KMS-11 (cell line): ENCODE data around the gene MAP7D3.
"Not testable (repeated sequence)": the region's sequence is repeated elsewhere in the genome, so short reads cannot be mapped to it uniquely, and the experiment has no call there.

Source experiments
- H2AFZ ChIP-seq: fragments of 200-600 bp; sonication (generic); 2 replicates; pipeline ENCODE4 v1.6.1; 2016; ENCODE audit warnings: antibody characterized with exemption, mixed run types, low read depth
- H3K27ac ChIP-seq: fragments of 200-600 bp; sonication (generic); 2 replicates; pipeline ENCODE4 v1.6.1; 2016; ENCODE audit warnings: mild to moderate bottlenecking, mixed run types
- H3K27me3 ChIP-seq: fragments of 200-600 bp; sonication (generic); 2 replicates; pipeline ENCODE4 v1.6.1; 2017; ENCODE audit warnings: mild to moderate bottlenecking, low read depth, mixed run types, moderate library complexity; ENCODE audit not compliant: insufficient read depth
- H3K36me3 ChIP-seq: fragments of 200-600 bp; sonication (generic); 2 replicates; pipeline ENCODE4 v1.6.1; 2017; ENCODE audit warnings: mild to moderate bottlenecking, mixed run types; ENCODE audit not compliant: insufficient read depth
- H3K4me1 ChIP-seq: fragments of 200-600 bp; sonication (generic); 2 replicates; pipeline ENCODE4 v1.6.1; 2016; ENCODE audit warnings: mild to moderate bottlenecking, low read depth, mixed run types; ENCODE audit not compliant: poor library complexity, severe bottlenecking
- H3K4me2 ChIP-seq: fragments of 200-600 bp; sonication (generic); 2 replicates; pipeline ENCODE4 v1.7.0; 2016; ENCODE audit warnings: mild to moderate bottlenecking, mixed run types
- H3K4me3 ChIP-seq: fragments of 200-600 bp; sonication (generic); IDR thresholded peaks from 2 replicates; pipeline ENCODE4 v1.6.1; 2017; ENCODE audit warnings: low read depth, low read length, mixed read lengths; ENCODE audit not compliant: insufficient read depth
- H3K79me2 ChIP-seq: fragments of 200-600 bp; sonication (generic); 2 replicates; pipeline ENCODE4 v1.6.1; 2016; ENCODE audit warnings: low read depth, mixed run types; ENCODE audit not compliant: insufficient read depth
- H3K9ac ChIP-seq: fragments of 200-600 bp; sonication (generic); 2 replicates; pipeline ENCODE4 v1.6.1; 2016; ENCODE audit warnings: mild to moderate bottlenecking, mixed run types
- H4K20me1 ChIP-seq: fragments of 200-600 bp; sonication (generic); 2 replicates; pipeline ENCODE4 v1.6.1; 2016; ENCODE audit warnings: mild to moderate bottlenecking, mixed run types; ENCODE audit not compliant: insufficient read depth
- TF ChIP-seq, protein P1 (sequence below): fragments of 200-600 bp; sonication (generic); conservative IDR thresholded peaks from 2 replicates; pipeline ENCODE4 v1.6.1; 2017; ENCODE audit warnings: low read depth, mild to moderate bottlenecking, antibody characterized with exemption, low read length, moderate library complexity, mixed read lengths

The MAP7D3 gene

GRCh38 chrX:136168929-136169735, 82.1 kb downstream of the MAP7D3 start:
- no peak overlapping the region for H3K27ac ChIP-seq
- H3K79me2 ChIP-seq = no peaks in the 10 kb centered on the region
- no peak overlapping the region for H3K4me3 ChIP-seq
- no peaks in the 10 kb centered on the region for H4K20me1 ChIP-seq
- no peaks in the 10 kb centered on the region for H3K27me3 ChIP-seq
- no peak overlapping the region for H3K4me2 ChIP-seq
- no peaks in the 10 kb centered on the region for H3K36me3 ChIP-seq
- TF ChIP-seq, protein P1, sequence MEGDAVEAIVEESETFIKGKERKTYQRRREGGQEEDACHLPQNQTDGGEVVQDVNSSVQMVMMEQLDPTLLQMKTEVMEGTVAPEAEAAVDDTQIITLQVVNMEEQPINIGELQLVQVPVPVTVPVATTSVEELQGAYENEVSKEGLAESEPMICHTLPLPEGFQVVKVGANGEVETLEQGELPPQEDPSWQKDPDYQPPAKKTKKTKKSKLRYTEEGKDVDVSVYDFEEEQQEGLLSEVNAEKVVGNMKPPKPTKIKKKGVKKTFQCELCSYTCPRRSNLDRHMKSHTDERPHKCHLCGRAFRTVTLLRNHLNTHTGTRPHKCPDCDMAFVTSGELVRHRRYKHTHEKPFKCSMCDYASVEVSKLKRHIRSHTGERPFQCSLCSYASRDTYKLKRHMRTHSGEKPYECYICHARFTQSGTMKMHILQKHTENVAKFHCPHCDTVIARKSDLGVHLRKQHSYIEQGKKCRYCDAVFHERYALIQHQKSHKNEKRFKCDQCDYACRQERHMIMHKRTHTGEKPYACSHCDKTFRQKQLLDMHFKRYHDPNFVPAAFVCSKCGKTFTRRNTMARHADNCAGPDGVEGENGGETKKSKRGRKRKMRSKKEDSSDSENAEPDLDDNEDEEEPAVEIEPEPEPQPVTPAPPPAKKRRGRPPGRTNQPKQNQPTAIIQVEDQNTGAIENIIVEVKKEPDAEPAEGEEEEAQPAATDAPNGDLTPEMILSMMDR = no peak
- H3K9ac ChIP-seq = no peak overlapping the region
- H2AFZ ChIP-seq = no peak overlapping the region
- no peaks in the 10 kb centered on the region for H3K4me1 ChIP-seq

DNA sequence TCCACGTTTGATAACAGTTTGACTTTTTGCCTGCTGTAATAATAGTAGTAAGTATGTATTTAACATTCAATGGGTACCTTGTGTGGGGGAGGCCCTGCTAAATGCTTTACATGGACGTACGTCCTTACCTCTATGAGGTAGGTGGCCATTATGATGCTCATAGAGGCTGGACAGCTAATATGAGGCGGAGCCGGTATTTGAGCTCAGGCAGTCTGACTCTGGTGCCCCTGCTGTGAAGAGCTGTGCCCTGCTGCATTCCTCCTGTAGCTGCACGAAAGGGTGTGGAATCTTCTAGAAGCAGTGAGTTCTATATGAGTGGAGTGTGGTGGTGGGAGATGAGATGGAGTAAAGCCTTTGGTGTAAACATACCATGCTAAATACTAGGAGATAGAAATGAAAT, 83.2 kb downstream of the MAP7D3 start:
- not testable (repeated sequence) for H3K4me2 ChIP-seq, H2AFZ ChIP-seq, H3K4me1 ChIP-seq, H3K9ac ChIP-seq, H4K20me1 ChIP-seq, H3K79me2 ChIP-seq, H3K27me3 ChIP-seq, H3K36me3 ChIP-seq, H3K27ac ChIP-seq, H3K4me3 ChIP-seq

GRCh38 chrX:136166221-136166855, 84.9 kb downstream of the MAP7D3 start:
- no peaks in the 10 kb centered on the region for H3K36me3 ChIP-seq
- H2AFZ ChIP-seq = no peak overlapping the region
- TF ChIP-seq, protein P1 = no peak
- H3K27me3 ChIP-seq = no peaks in the 10 kb centered on the region
- H3K79me2 ChIP-seq = no peaks in the 10 kb centered on the region
- peaks cover 10% of the 10 kb centered on the region for H3K4me1 ChIP-seq
- no peaks in the 10 kb centered on the region for H4K20me1 ChIP-seq
- H3K4me2 ChIP-seq = no peak overlapping the region
- H3K9ac ChIP-seq = no peak overlapping the region
- no peak overlapping the region for H3K4me3 ChIP-seq
- no peak overlapping the region for H3K27ac ChIP-seq

DNA sequence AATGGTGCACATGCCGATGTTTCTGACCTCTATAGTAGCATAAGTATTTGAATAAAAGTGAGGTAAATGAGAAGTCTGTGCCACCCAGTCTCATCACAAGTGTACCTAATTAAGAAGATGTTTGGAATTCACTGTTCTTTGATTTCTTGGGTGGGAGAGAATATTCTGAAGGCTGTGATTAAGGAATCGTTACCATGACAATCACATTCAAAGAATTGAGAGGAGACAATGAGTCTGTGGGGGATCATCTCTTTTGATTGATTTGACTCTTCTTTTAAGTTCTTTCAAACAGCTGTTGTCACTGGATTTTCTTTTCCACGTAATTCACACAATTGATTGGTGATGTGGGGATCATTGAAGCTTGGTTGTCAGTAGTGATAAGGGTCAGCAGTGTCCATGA, 85.8 kb downstream of the MAP7D3 start:
- Histone ChIP-seq H2AFZ (no peak overlapping the region), H4K20me1 (no peaks in the 10 kb centered on the region), H3K4me2 (no peak overlapping the region), H3K79me2 (no peaks in the 10 kb centered on the region), H3K27me3 (no peaks in the 10 kb centered on the region), H3K27ac (no peak overlapping the region), H3K4me1 (peaks cover 10% of the 10 kb centered on the region), H3K36me3 (no peaks in the 10 kb centered on the region), H3K4me3 (no peak overlapping the region), H3K9ac (no peak overlapping the region)
- TF ChIP-seq, protein P1 = no peak

DNA sequence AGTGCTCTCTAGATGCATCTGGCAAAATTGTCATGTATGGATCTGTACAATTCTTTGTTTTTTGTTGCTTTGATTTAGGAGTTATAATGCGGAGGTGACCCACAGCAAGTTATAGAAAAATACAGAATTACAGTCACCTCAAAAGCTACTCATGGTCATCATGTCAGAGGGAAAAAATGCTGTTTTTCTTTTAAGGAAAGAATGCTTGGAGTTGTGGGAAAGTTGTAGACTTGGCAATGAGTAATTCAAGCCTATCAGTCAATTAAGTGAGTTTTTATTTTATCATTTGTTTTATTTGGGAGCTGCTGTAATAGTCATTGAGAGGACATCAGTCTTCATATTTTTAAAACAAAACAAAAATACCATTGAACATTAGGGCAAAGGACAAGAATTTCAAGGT, 87.5 kb downstream of the MAP7D3 start:
- peaks cover 10% of the 10 kb centered on the region for H3K4me1 ChIP-seq
- no peaks in the 10 kb centered on the region for H3K79me2 ChIP-seq
- H3K9ac ChIP-seq = no peak overlapping the region
- H3K27me3 ChIP-seq = no peaks in the 10 kb centered on the region
- no peak overlapping the region for H3K27ac ChIP-seq
- no peak overlapping the region for H3K4me2 ChIP-seq
- no peak overlapping the region for H2AFZ ChIP-seq
- H4K20me1 ChIP-seq = no peaks in the 10 kb centered on the region
- TF ChIP-seq, protein P1 = no peak
- H3K36me3 ChIP-seq = no peaks in the 10 kb centered on the region
- no peak overlapping the region for H3K4me3 ChIP-seq
